B cell (primary cell): ENCODE data around the gene LPIN3. TPM values are rescaled to one million over a fixed set of nuclear protein-coding genes. Genes with fewer than 3 reads are reported as not detected.

Source experiments
- ATAC-seq: fragments of 200-7000 bp; cut with Tn5 transposase; one replicate; pipeline ENCODE4 v1.10.0; 2021; ENCODE audit warnings: low read depth, mild to moderate bottlenecking, moderate number of reproducible peaks, moderate library complexity
- CTCF ChIA-PET: fragments of 350-600 bp; sonication (Branson Sonifier 250); formaldehyde crosslinking; loops from one replicate; lab custom pipeline; 2021; ENCODE audit warnings: antibody characterized with exemption, inconsistent platforms; lab: Charles Lee
- POLR2A ChIA-PET: fragments of 350-600 bp; sonication (Branson Sonifier 250); formaldehyde crosslinking; loops from one replicate; lab custom pipeline; 2021; ENCODE audit warnings: antibody characterized with exemption; lab: Charles Lee
- DNase-seq: peaks from one replicate; pipeline ENCODE4 v3.0.0; 2013
- H2AFZ ChIP-seq: 2 replicates; pipeline ENCODE4 v1.6.1; 2012; ENCODE audit warnings: mild to moderate bottlenecking, low read depth, low read length; ENCODE audit not compliant: insufficient read depth, poor library complexity, severe bottlenecking
- H3K27ac ChIP-seq, 2 donors: 1 replicate in 1 of 2; 2 replicates in 1 of 2; pipeline ENCODE4 v1.5.1; 2012 to 2013; ENCODE audit warnings: low read length in 2 of 2, mild to moderate bottlenecking in 2 of 2, moderate library complexity in 1 of 2
- H3K27me3 ChIP-seq, 4 experiments: fragments of 200-600 bp in 1 of 4; sonication (generic) in 1 of 4; replicated peaks in 1 of 4; 1 replicate in 2 of 4; 2 replicates in 2 of 4; pipeline versions ENCODE4 v1.6.1 to v1.7.0; 2013 to 2016; ENCODE audit warnings: low read length in 3 of 4, mild to moderate bottlenecking in 2 of 4, mixed read lengths in 1 of 4, moderate library complexity in 1 of 4; ENCODE audit not compliant: insufficient read depth in 4 of 4, control insufficient read depth in 3 of 4; ENCODE audit errors: control extremely low read depth in 1 of 4
- H3K36me3 ChIP-seq, 2 experiments: replicated peaks in 1 of 2; 1 replicate in 1 of 2; 2 replicates in 1 of 2; pipeline versions ENCODE4 v1.6.1 to v1.7.1; 2013; ENCODE audit warnings: low read length in 1 of 2; ENCODE audit not compliant: insufficient read depth in 2 of 2, control insufficient read depth in 1 of 2; ENCODE audit errors: control extremely low read depth in 1 of 2, extremely low read depth in 1 of 2
- H3K4me1 ChIP-seq, 2 donors: fragments of 200-600 bp in 1 of 2; sonication (generic) in 1 of 2; 1 replicate in 1 of 2; 2 replicates in 1 of 2; pipeline versions ENCODE4 v1.5.1 to v1.6.1; 2013 to 2017; ENCODE audit warnings: low read length in 2 of 2; ENCODE audit not compliant: control insufficient read depth in 2 of 2, insufficient read depth in 2 of 2
- H3K4me2 ChIP-seq: replicated peaks from 2 replicates; pipeline ENCODE3; 2012; ENCODE audit warnings: mild to moderate bottlenecking, low read depth, low read length; ENCODE audit not compliant: poor library complexity, severe bottlenecking
- H3K4me3 ChIP-seq, 5 experiments: fragments of 200-600 bp in 1 of 5; sonication (generic) in 1 of 5; 1 replicate in 3 of 5; 2 replicates in 2 of 5; pipeline versions ENCODE4 v1.5.1 to v1.7.0; 2011 to 2016; ENCODE audit warnings: low read length in 4 of 5, mild to moderate bottlenecking in 4 of 5, low read depth in 2 of 5, control low read depth in 1 of 5, moderate library complexity in 1 of 5; ENCODE audit not compliant: insufficient read depth in 1 of 5; ENCODE audit errors: control extremely low read depth in 1 of 5, extremely low read depth in 1 of 5
- H3K79me2 ChIP-seq: fragments of 200-600 bp; sonication (generic); one replicate; pipeline ENCODE4 v1.6.0; 2016; ENCODE audit warnings: low read length; ENCODE audit not compliant: control insufficient read depth, insufficient read depth
- H3K9ac ChIP-seq: fragments of 200-600 bp; sonication (generic); 2 replicates; pipeline ENCODE4 v1.6.1; 2017; ENCODE audit warnings: mild to moderate bottlenecking, low read length, moderate library complexity
- H3K9me3 ChIP-seq, 3 donors: one replicate each; pipeline versions ENCODE4 v1.6.1 to v1.7.1; 2013; ENCODE audit warnings: low read length in 2 of 3; ENCODE audit not compliant: control insufficient read depth in 2 of 3, insufficient read depth in 1 of 3; ENCODE audit errors: control extremely low read depth in 1 of 3
- H4K20me1 ChIP-seq: 2 replicates; pipeline ENCODE4 v1.6.0; 2012; ENCODE audit warnings: mild to moderate bottlenecking, low read length; ENCODE audit not compliant: insufficient read depth, control insufficient read depth, poor library complexity, severe bottlenecking
- H3K27ac Mint-ChIP-seq: one replicate; pipeline ENCODE4 v1.8.0; 2021; ENCODE audit warnings: mixed read lengths
- H3K27me3 Mint-ChIP-seq: one replicate; pipeline ENCODE4 v1.8.0; 2021; ENCODE audit warnings: mixed read lengths
- H3K4me1 Mint-ChIP-seq: one replicate; pipeline ENCODE4 v1.8.0; 2021; ENCODE audit warnings: mixed read lengths
- H3K4me3 Mint-ChIP-seq: one replicate; pipeline ENCODE4 v1.8.0; 2021; ENCODE audit warnings: mixed read lengths
- H3K9me3 Mint-ChIP-seq: one replicate; pipeline ENCODE4 v1.8.0; 2022; ENCODE audit warnings: mixed read lengths; ENCODE audit not compliant: insufficient read depth
- CTCF ChIP-seq: fragments of 200-600 bp; IDR thresholded peaks from one replicate; pipeline ENCODE4 v1.8.0; 2022; ENCODE audit warnings: antibody characterized with exemption, mild to moderate bottlenecking
- EZH2 ChIP-seq: IDR thresholded peaks from 2 replicates; pipeline ENCODE4 v1.6.1; 2012; ENCODE audit warnings: borderline replicate concordance, low read depth, mild to moderate bottlenecking, moderate library complexity, low read length; ENCODE audit not compliant: insufficient read depth, poor library complexity, severe bottlenecking
- WGBS: methylation state at CpG from one replicate; pipeline ENCODE4 v1.1.5; 2013; ENCODE audit warnings: missing lambda C conversion rate; ENCODE audit not compliant: insufficient coverage; 5-methylcytosine and 5-hydroxymethylcytosine counted together
- intact Hi-C: fragments of 100-400 bp; cut with micrococcal nuclease; formaldehyde crosslinking; loops from one replicate; pipeline ENCODE4 v1.10.0; 2022
- polyA plus RNA-seq: library from polyadenylated mRNA; depleted of rRNA; stranded (reverse); fragments of >200 nt; gene quantifications from 2 replicates; pipeline ENCODE4 v1.2.3, GENCODE V29; 2012
- total RNA-seq, 2 donors: library from RNA; stranded (reverse); fragments of 120-200 nt in 1 of 2; gene quantifications; 1 replicate in 1 of 2; 2 replicates in 1 of 2; pipeline versions ENCODE4 v1.2.3 to v1.2.4, GENCODE V29; 2013 to 2022

Gene LPIN3
- total and polyA plus RNA-seq, 2 donors (not counting 1 experiment from before 2014, with no cell fraction given), result 0.84 to 1.2 TPM

DNA sequence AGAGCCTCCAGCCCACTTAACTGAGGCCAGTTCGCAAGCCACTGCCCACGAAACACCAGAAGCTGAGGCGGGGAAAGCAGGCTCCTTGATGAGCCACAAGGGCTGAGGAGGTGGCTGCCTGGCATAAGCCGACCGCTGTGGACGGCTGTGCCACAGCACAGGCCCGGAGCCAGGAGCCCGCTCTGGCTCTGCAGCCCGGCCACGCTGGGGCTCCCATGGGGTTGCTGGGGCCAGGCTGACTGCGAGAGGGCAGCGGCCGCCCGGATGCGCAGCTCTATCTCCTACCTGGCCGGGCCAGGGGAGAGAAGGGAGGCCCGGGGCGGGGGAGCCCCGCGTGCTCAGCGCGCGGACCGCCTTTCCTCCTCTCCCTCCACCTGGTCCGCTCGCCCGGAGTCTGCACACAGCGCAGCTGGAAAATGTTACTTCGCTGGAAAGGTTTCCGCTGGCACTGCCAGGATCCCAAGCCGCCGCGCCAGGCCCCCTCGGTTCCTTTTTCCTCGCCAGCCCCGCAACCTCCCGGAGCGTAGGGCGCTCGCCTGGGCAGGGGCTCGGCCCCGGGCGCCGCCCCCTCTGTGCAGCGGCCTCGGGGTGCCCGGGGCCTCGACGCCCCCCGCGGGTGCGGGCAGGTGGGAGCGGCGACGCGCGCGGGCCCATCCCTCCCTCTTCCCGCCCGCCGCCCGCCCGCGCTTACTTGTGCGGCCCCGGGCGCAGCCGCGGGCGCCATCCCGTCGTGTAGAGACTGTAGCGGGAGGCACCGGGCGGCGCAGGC is 25.3 kb downstream of the LPIN3 start:
- Histone ChIP-seq H3K4me3 (no peak overlapping the region), H2AFZ (no peak overlapping the region), H3K27me3 (peaks cover 0 to 19% (median 9%) of the 10 kb centered on the region in 4 experiments), H3K36me3 (no peaks in the 10 kb centered on the region), H3K27ac (no peak overlapping the region), H3K9ac (no peak overlapping the region), H3K4me2 (peak overlapping the region; percentile 3), H4K20me1 (no peaks in the 10 kb centered on the region), H3K4me1 (no peaks in the 10 kb centered on the region), H3K9me3 (peaks cover 0 to 13% (median 0%) of the 10 kb centered on the region in 3 donors), H3K79me2 (no peaks in the 10 kb centered on the region)
- peaks cover 6% of the 10 kb centered on the region for H3K4me1 Mint-ChIP-seq
- no peaks in the 10 kb centered on the region for H3K9me3 Mint-ChIP-seq
- 9% methylated on average over 66 of the region's 76 CpGs for WGBS
- peak overlapping the region; percentile 10 for H3K4me3 Mint-ChIP-seq
- no peak overlapping the region for H3K27ac Mint-ChIP-seq
- ChIA-PET CTCF (no interaction called here), POLR2A (no interaction called here)
- H3K27me3 Mint-ChIP-seq, result peaks cover 40% of the 10 kb centered on the region
- DNase-seq (no peak), ATAC-seq (no peak)
- no peak for TF ChIP-seq EZH2
- no peak for TF ChIP-seq CTCF
- intact Hi-C loops, result no loop called here
